ENCODE data around the gene CFAP141.
A peak's percentile ranks its signal among the peaks of the same experiment; 100 is the strongest.

GRCh38 chr1:154220071-154220969 is 14.2 kb upstream of the CFAP141 start, which contains the start of gene UBAP2L:
- TF ChIP-seq CTCF (IDR thresholded peaks at IDR 0.05) (no peak), POLR2A (IDR thresholded peaks at IDR 0.05) (peak in 1 of 2 donors; percentile 78)

Measured in lower leg skin (tissue), 3 donors.